Activated CD8-positive, alpha-beta memory T cell treated with anti-CD3 and anti-CD28 coated beads, Interleukin-2, amount 50 U/mL, for 24 hours (primary cell): ENCODE data around the gene TMEM131L.
"Not testable (repeated sequence)": the region's sequence is repeated elsewhere in the genome, so short reads cannot be mapped to it uniquely, and the experiment has no call there.

Source experiments
- DNase-seq: peaks from one replicate; pipeline ENCODE4 v3.0.0-alpha.2; 2020; ENCODE audit errors: extremely low read depth

The TMEM131L gene

DNA sequence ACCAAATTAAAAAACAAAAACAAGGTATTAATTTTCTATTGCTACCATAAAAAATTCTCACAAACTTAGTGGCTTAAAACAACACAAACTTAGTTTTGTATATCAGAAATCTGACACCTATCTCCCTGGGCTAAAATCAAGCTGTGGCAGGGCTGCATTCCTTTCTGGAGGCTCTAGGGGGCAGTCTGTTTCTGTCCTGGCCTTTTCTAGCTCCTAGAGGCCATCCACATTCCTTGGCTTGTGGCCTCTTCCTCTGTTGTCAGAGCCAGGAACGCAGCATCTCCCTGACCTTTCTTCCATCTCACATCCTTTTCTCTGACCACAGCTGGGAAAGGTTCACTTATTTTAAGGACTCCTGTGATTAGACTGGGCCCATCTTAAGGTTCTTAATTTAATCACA lies 179.0 kb downstream of the TMEM131L start:
- no peak for DNase-seq

DNA sequence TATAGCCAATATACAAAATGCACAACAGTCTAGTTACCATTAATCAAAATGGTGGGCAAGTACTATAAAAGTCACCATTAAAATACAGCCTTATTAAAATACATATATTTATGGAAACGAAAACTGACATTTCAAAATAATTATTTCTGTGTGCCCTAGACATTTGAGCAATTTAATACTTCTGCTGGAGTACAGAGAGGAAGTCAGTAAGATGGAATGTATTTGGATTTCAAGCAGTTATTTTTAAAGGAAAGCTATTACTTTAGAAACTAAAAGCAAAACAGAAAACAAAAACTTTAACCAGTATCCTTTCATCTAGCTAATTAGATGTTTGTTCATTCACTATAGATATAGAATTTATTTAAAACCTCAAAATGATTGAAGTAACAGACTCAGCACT lies 180.1 kb downstream of the TMEM131L start:
- no peak for DNase-seq

DNA sequence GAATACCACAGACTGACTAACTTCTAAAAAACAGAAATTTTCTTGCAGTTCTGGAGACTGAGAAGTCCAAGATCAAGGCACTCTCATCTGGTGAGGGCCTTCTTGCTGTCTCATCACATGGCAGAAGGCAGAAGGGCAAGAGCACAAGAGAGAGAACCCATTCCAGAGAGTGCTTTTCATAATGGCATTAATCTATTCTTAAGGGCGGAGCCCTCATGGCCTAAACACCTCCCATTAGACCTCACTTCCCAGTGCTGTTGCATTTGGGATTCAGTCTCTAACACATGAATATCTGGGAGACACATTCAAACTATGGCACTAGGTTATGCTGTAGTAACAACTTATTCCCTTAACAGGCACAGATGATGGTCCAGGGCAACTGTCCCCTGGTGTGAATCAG lies 180.8 kb downstream of the TMEM131L start:
- DNase-seq: no peak

GRCh38 chr4:153647975-153648374 lies 181.8 kb downstream of the TMEM131L start:
- DNase-seq: no peak

DNA sequence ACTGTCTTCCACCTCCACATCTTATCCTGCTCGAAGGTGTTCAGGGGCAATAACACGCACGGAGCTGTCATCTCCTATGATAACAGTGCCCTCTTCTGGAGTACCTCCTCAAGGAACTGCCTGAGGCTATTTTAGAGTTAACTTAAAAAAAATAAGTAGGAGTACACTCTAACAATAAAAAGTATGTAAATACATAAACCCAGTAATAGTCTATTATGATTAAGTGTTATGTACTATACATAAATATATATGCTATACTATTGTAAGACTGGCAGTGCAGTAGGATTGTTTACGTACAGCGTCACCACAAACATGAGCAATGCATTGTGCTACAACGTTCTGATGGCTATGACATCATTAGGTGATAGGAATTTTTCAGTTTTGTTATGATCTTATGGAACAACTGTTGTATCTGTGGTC lies 183.4 kb downstream of the TMEM131L start:
- no peak for DNase-seq

- DNase-seq: no peak
Observed at GRCh38 chr4:153651116-153651515, 185.0 kb downstream of the TMEM131L start.

DNA sequence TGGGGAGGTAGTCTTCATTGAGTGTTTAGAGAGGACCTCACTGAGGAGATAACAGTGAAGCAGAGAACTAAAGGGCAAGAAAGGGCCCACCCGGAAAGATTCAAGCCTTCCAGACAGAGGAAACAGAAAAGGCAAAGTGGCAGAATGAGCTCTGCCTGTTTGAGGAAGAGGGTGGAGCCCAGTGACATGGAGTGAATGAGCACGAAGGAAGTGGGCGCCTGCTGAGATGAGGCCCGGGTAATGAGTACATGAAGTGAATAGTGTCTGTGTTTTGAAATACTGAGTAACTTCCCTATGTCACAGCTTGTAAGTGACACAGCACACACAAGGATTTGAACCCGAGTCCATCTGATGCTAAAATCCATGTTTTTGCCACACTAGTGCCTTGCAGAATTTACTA lies 185.4 kb downstream of the TMEM131L start:
- DNase-seq: peak; percentile 7

DNA sequence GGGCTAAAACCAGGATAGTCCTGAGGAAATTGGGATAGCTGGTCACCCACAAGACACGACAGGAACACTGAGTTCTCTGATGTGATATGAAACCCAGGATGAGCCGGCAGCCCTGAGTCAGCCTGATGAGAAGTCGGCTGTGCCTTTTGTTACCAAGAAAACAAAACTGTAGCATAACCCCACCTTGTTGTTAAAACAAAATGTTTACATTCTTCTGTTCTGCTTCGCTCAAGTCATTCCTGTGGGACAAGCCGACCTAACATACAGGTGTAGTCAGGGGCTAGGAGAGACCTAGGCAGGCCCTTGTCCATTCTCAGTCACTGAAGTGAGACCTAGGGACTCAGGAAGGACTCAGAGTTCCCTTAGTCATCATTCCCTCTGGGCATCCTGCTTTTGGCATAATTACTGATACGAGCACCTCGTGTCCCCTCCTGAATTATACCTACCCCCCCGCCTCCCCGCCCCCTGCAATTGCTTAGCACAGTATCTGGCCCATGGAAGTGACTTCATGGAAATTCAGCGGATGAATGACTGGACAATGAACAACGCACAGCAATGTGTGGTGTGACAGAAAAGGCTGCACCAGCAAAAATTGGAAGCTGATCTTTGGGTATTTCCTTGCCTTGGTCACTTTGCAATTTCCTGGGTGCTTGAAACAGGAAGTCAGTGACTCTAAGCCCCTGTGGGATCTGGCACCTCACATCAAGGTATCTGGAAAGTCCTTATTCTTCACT lies 186.1 kb downstream of the TMEM131L start:
- DNase-seq: no peak

DNA sequence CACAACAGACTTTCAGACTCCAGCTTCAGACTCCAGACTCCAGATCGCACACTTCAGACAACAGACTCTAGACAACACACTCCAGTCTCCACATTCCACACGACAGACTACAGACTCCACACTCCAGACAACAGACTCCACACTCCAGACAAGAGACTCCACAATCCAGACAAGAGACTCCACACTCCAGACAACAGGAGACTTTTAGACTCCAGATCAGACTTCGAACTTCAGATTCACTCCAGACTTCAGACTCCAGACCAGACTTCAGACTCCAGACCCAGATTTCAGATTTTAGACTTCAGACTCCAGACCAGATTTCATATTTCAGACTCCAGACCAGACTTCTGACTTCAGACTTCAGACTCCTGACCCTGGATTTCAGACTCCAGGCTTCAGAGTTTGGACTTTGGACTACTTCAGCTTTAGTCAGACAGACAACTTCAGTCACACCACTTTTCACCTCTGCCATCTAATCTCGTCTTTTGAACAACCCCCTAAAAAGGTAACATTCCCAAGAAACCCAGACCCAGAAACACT lies 188.9 kb downstream of the TMEM131L start:
- no peak for DNase-seq

- no peak for DNase-seq
Observed at GRCh38 chr4:153655928-153656327, 189.8 kb downstream of the TMEM131L start.

GRCh38 chr4:153661215-153661822 lies 195.2 kb downstream of the TMEM131L start:
- DNase-seq: no peak

DNA sequence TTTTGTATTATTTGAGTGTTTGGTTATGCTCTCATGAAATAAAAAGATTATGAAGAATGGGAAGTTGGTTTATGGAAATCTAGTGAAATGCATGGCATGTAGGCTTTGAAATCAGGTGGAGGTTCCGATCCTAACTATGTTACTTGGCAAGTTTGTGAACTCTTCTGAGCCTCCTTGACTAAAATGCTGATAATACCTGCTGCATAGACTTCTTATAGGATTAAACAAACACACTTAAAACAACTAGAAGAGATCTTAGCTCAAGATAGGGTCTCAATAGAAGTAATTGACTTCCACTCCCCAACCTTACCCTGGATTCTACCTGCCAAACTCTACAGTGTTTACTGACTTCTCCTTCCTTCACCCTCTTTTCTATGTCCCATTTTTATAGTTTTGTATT lies 195.7 kb downstream of the TMEM131L start:
- DNase-seq: no peak

DNA sequence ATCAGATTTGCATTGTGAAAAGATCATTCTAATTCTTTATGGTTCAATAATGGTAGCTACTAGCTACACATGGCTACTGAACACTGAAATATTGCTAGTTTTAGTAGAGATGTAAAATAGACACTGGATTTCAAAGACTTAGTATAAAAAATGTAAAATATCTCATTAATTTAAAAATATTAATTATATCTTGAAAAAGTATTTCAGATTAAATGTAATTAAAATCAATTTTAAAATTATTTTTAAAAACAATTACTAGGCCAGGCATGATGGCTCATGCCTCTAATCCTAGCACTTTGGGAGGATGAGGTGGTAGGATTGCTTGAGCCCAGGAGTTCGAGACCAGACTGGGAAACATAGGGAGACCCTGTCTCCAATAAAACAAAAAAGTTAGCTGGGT lies 197.5 kb downstream of the TMEM131L start:
- DNase-seq: no peak

- DNase-seq: not testable (repeated sequence)
Observed at GRCh38 chr4:153666505-153666904, 200.3 kb downstream of the TMEM131L start.

GRCh38 chr4:153668647-153669046 lies 202.5 kb downstream of the TMEM131L start:
- DNase-seq: no peak

DNA sequence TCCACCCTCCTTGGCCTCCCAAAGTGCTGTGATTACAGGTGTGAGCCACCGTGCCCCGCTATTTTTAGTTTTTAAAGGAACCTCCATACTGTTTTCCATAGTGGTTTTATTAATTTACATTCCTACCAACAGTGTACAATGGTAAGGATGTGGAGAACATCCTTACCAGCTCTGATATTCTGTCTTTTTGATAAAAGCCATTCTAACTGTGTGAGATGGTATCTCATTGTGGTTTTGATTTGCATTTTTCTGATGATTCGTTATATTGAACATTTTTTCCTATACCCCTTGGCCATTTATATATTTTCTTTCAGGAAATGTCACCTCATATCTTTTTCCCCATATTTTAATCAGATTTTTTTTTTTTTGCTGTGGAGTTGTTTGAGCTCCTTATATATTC lies 203.7 kb downstream of the TMEM131L start:
- DNase-seq: no peak

- no peak for DNase-seq
Observed at GRCh38 chr4:153676486-153676885, 210.3 kb downstream of the TMEM131L start.

DNA sequence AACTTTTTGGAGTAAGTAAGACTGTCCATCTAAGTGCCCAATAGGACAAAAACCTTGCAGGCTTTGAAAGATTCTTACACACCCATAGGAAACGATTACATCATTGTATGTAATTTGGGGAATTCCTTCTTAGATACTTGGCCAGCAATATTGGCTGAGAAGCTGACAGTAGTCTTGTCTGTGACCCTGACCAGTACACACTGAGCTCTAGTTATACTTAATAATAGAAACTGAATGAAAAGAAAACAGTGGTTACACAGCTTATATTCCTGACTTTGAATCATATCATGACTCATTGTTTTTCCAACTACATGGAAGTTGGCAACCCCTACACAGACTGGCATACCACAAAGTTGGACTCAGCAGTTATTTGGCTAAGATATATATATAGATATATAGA lies 210.8 kb downstream of the TMEM131L start:
- DNase-seq: no peak

GRCh38 chr4:153679486-153679885 lies 213.3 kb downstream of the TMEM131L start:
- no peak for DNase-seq

DNA sequence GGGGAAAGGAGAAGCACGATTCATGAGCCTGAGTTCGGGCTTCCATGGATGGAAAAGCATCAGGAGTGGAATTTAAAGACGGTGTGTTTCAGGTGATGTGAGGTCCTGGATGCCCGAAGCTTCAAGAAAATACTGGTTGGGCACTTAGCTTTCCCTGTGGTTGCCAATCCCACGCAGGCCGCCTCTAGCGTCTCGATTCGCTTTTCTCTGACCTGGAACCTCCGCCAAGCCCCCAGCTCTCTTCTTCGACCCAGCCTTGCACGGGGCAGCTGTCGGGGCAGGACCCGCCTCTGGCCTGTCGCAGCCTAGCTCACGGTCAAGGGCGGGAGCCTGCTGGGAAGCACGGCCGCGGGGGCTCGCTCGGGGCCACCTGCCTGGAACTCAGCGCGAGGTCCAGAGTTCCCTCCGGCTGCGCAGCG lies 217.6 kb downstream of the TMEM131L start:
- DNase-seq: no peak

GRCh38 chr4:153684182-153684970 lies 218.2 kb downstream of the TMEM131L start, which contains the start of gene TLR2:
Gene TLR2, plus strand, starts transcription at chr4:153684280. Its CDS starts 18,628 bp downstream, at chr4:153702908.
- DNase-seq: peak; percentile 10

- DNase-seq: no peak
Observed at GRCh38 chr4:153684971-153685371, 218.8 kb downstream of the TMEM131L start.
